Measurements from ENCODE around the gene FAM120A. TPM values are rescaled to one million over a fixed set of nuclear protein-coding genes. Genes with fewer than 3 reads are reported as not detected.

The FAM120A gene
- total RNA-seq, 1 donor from 2014 or later = 107 TPM

- intact Hi-C loops (cut with micrococcal nuclease) = loop anchor here (1.0 to 10.0 kb wide), 4 partner anchors 8 to 581 kb away; partner anchors contain the start of genes CARD19, NINJ1 and ZNF484
- peaks cover 70% of the 10 kb centered on the region for H3K4me1 Mint-ChIP-seq
- peaks cover 21% of the 10 kb centered on the region for H3K36me3 Mint-ChIP-seq (ENCODE audit: low read depth)
- H3K27ac Mint-ChIP-seq = peak overlapping the region; percentile 32
- H3K9me3 Mint-ChIP-seq = no peaks in the 10 kb centered on the region
- ATAC-seq (ENCODE audit: low read depth) = no peak
- no peak for DNase-seq
- ChIA-PET CTCF (interaction anchor here (0.9 kb wide), 1 partner anchor 9 kb away, joined by 4 read pairs; no protein-coding TSS in a partner anchor), POLR2A (interaction anchor here (1.0 to 1.7 kb wide), 2 partner anchors 9 to 110 kb away, joined by 3 to 8 read pairs; no protein-coding TSS in a partner anchor)
- no peaks in the 10 kb centered on the region for H3K27me3 Mint-ChIP-seq
- H3K4me3 Mint-ChIP-seq = no peak overlapping the region
- TF ChIP-seq CTCF (IDR thresholded peaks at IDR 0.05) = no peak
Measured at GRCh38 chr9:93456022-93456421, 4.5 kb downstream of the FAM120A start.

- DNase-seq (no peak), ATAC-seq (ENCODE audit: low read depth) (no peak)
- CTCF ChIA-PET = interaction anchor here (0.9 kb wide), 1 partner anchor 9 kb away, joined by 4 read pairs; no protein-coding TSS in a partner anchor
- Mint-ChIP-seq H3K27me3 (no peaks in the 10 kb centered on the region), H3K4me3 (no peak overlapping the region), H3K4me1 (peaks cover 73% of the 10 kb centered on the region), H3K9me3 (no peaks in the 10 kb centered on the region), H3K27ac (peak overlapping the region; percentile 32), H3K36me3 (ENCODE audit: low read depth) (peaks cover 21% of the 10 kb centered on the region)
- intact Hi-C loops (cut with micrococcal nuclease) = loop anchor here (1.0 to 10.0 kb wide), 4 partner anchors 8 to 582 kb away; partner anchors contain the start of genes CARD19, NINJ1 and ZNF484
- POLR2A ChIA-PET = interaction anchor here (1.0 to 1.7 kb wide), 3 partner anchors 8 to 110 kb away, joined by 3 to 8 read pairs (median 3); no protein-coding TSS in a partner anchor
- no peak for TF ChIP-seq CTCF (IDR thresholded peaks at IDR 0.05)
Measured at GRCh38 chr9:93456504-93456903, 5.0 kb downstream of the FAM120A start.

- no peak overlapping the region for H3K4me3 Mint-ChIP-seq
- TF ChIP-seq CTCF (IDR thresholded peaks at IDR 0.05) = no peak
- ATAC-seq (ENCODE audit: low read depth) = no peak
- H3K27me3 Mint-ChIP-seq = no peaks in the 10 kb centered on the region
- H3K36me3 Mint-ChIP-seq (ENCODE audit: low read depth) = peaks cover 21% of the 10 kb centered on the region
- no peak overlapping the region for H3K27ac Mint-ChIP-seq
- ChIA-PET CTCF (interaction anchor here (0.9 kb wide), 1 partner anchor 8 kb away, joined by 4 read pairs; no protein-coding TSS in a partner anchor), POLR2A (interaction anchor here (0.6 to 1.7 kb wide), 4 partner anchors 8 to 362 kb away, joined by 3 to 8 read pairs (median 4); no protein-coding TSS in a partner anchor)
- intact Hi-C loops (cut with micrococcal nuclease) = loop anchor here (10.0 kb wide), 3 partner anchors 322 to 582 kb away; partner anchors contain the start of genes CARD19, NINJ1 and ZNF484
- peaks cover 76% of the 10 kb centered on the region for H3K4me1 Mint-ChIP-seq
- DNase-seq = no peak
- no peaks in the 10 kb centered on the region for H3K9me3 Mint-ChIP-seq
Measured at GRCh38 chr9:93457006-93457405, 5.5 kb downstream of the FAM120A start.

GRCh38 chr9:93458712-93459111, 7.2 kb downstream of the FAM120A start:
- no peak for DNase-seq
- CTCF ChIA-PET = no interaction called here
- no peaks in the 10 kb centered on the region for H3K9me3 Mint-ChIP-seq
- ATAC-seq (ENCODE audit: low read depth) = no peak
- H3K27ac Mint-ChIP-seq = no peak overlapping the region
- H3K4me3 Mint-ChIP-seq = no peak overlapping the region
- H3K36me3 Mint-ChIP-seq (ENCODE audit: low read depth) = peaks cover 12% of the 10 kb centered on the region
- intact Hi-C loops (cut with micrococcal nuclease) = loop anchor here (10.0 kb wide), 3 partner anchors 324 to 584 kb away; partner anchors contain the start of genes CARD19, NINJ1 and ZNF484
- no peak for TF ChIP-seq CTCF (IDR thresholded peaks at IDR 0.05)
- POLR2A ChIA-PET = no interaction called here
- no peaks in the 10 kb centered on the region for H3K27me3 Mint-ChIP-seq
- peaks cover 82% of the 10 kb centered on the region for H3K4me1 Mint-ChIP-seq

- DNase-seq = no peak
- H3K27ac Mint-ChIP-seq = peak overlapping the region; percentile 20
- ATAC-seq (ENCODE audit: low read depth) = no peak
- peaks cover 82% of the 10 kb centered on the region for H3K4me1 Mint-ChIP-seq
- H3K9me3 Mint-ChIP-seq = no peaks in the 10 kb centered on the region
- no peak overlapping the region for H3K4me3 Mint-ChIP-seq
- no peak for TF ChIP-seq CTCF (IDR thresholded peaks at IDR 0.05)
- intact Hi-C loops (cut with micrococcal nuclease) = loop anchor here (10.0 kb wide), 3 partner anchors 325 to 585 kb away; partner anchors contain the start of genes CARD19, NINJ1 and ZNF484
- ChIA-PET POLR2A (interaction anchor here (1.4 kb wide), 2 partner anchors 8 to 107 kb away, joined by 3 to 6 read pairs; partner anchors contain the start of gene FAM120A), CTCF (no interaction called here)
- H3K27me3 Mint-ChIP-seq = no peaks in the 10 kb centered on the region
- peaks cover 12% of the 10 kb centered on the region for H3K36me3 Mint-ChIP-seq (ENCODE audit: low read depth)
Measured at GRCh38 chr9:93459432-93459847, 8.0 kb downstream of the FAM120A start.
